Measurements from ENCODE around the gene SMARCA4.

- no peak for TF ChIP-seq EZH2 (IDR thresholded peaks at IDR 0.05; ENCODE audit: borderline replicate concordance, low read length)
- TF ChIP-seq CTCF (conservative IDR thresholded peaks at IDR 0.05 in 1 of 2, IDR thresholded peaks at IDR 0.05 in 1 of 2; ENCODE audit: extremely low read depth in 1 of 2, insufficient read depth in 1 of 2, low read depth in 1 of 2, low read length in 2 of 2) = no peak
Observed at GRCh38 chr19:11059511-11060358, 98.9 kb downstream of the SMARCA4 start.

Measured in mammary epithelial cell (primary cell).